DND-41 (cell line): ENCODE measurements around the gene UIMC1.

ENCODE experiments used
- EZH2 ChIP-seq: IDR thresholded peaks from 3 replicates; pipeline ENCODE4 v1.6.1; 2012; ENCODE audit warnings: borderline replicate concordance, low read depth, mild to moderate bottlenecking, moderate library complexity, low read length, inconsistent platforms; ENCODE audit not compliant: severe bottlenecking
- TF ChIP-seq, protein P1 (sequence below): IDR thresholded peaks from 2 replicates; pipeline ENCODE4 v1.5.1; 2012; ENCODE audit warnings: borderline replicate concordance, low read length, moderate library complexity, mild to moderate bottlenecking; ENCODE audit not compliant: poor library complexity, severe bottlenecking; ENCODE audit errors: extremely low read depth

DNA sequence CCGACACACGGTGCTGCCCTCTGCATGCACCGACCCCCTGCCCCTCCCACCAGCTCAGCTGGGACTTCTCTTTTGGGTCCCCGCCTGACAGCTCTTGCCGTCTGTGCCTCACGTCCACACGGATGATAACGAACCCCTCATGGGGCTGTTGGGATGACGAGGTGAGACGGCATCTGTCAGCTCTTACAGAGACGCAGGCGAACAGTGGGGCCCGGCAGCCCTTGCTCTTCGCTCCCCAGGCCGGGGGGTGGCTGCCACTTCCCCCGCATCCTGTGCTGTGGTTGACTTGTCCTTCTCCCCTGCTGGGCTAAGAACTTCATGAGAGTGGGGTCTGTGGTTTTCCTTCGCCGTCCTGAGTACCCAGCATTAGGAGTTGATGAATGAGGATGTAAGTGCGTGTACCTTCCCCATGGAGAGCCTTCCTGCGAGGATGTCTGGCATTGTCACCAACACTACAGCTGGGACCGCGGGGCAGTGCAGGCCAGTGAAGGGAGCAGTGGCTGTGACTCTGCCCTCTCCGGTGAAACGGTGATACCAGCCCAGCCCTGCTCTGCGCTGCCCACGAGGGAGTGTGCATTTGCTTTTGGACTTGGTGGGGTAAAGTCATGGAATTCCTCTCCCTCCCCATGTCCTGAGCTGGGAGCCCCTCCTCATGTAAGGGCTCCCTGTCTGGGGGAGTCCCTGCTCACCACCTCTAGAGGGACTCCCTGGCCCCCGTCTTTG lies 130.6 kb downstream of the UIMC1 start:
- TF ChIP-seq, protein P1, sequence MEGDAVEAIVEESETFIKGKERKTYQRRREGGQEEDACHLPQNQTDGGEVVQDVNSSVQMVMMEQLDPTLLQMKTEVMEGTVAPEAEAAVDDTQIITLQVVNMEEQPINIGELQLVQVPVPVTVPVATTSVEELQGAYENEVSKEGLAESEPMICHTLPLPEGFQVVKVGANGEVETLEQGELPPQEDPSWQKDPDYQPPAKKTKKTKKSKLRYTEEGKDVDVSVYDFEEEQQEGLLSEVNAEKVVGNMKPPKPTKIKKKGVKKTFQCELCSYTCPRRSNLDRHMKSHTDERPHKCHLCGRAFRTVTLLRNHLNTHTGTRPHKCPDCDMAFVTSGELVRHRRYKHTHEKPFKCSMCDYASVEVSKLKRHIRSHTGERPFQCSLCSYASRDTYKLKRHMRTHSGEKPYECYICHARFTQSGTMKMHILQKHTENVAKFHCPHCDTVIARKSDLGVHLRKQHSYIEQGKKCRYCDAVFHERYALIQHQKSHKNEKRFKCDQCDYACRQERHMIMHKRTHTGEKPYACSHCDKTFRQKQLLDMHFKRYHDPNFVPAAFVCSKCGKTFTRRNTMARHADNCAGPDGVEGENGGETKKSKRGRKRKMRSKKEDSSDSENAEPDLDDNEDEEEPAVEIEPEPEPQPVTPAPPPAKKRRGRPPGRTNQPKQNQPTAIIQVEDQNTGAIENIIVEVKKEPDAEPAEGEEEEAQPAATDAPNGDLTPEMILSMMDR = no peak
- no peak for TF ChIP-seq EZH2
